GM23338 (cell line): ENCODE results near the gene SLC45A2.
"Not testable (repeated sequence)": the region's sequence is repeated elsewhere in the genome, so short reads cannot be mapped to it uniquely, and the experiment has no call there.

Source experiments
- EZH2 ChIP-seq: fragments of 200-600 bp; sonication (generic); IDR thresholded peaks from one replicate; pipeline ENCODE4 v1.8.0; 2017; ENCODE audit warnings: antibody characterized with exemption, mild to moderate bottlenecking, low read depth; ENCODE audit not compliant: unreplicated experiment
- POLR2AphosphoS5 ChIP-seq: IDR thresholded peaks from 2 replicates; pipeline ENCODE4 v1.6.1; 2016; ENCODE audit warnings: antibody characterized with exemption, low read depth
- TF ChIP-seq, protein P1 (sequence below): IDR thresholded peaks from one replicate; pipeline ENCODE4 v1.6.1; 2018; ENCODE audit warnings: antibody characterized with exemption; ENCODE audit not compliant: unreplicated experiment
- TF ChIP-seq, protein P2 (sequence below), 2 experiments: fragments of 200-600 bp in 1 of 2; sonication (generic) in 1 of 2; conservative IDR thresholded peaks; 2 replicates each; pipeline versions ENCODE4 v1.5.1 to v1.6.1; 2016 to 2017; ENCODE audit warnings: antibody characterized with exemption in 2 of 2, low read depth in 2 of 2, mild to moderate bottlenecking in 2 of 2, moderate library complexity in 1 of 2

DNA sequence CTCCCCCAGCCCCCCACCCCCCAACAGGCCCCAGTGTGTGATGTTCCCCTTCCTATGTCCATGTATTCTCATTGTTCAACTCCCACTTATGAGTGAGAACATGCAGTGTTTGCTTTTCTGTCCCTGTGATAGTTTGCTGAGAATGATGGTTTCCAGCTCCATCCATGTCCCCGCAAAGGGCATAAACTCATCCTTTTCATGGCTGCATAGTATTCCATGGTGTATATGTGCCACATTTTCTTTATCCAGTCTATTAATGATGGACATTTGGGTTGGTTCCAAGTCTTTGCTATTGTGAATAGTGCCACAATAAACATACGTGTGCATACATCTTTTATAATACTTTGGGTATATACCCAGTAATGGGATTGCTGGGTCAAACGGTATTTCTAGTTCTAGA is 69.6 kb downstream of the SLC45A2 start:
- TF ChIP-seq EZH2, POLR2AphosphoS5: not testable (repeated sequence)
- TF ChIP-seq, protein P1, sequence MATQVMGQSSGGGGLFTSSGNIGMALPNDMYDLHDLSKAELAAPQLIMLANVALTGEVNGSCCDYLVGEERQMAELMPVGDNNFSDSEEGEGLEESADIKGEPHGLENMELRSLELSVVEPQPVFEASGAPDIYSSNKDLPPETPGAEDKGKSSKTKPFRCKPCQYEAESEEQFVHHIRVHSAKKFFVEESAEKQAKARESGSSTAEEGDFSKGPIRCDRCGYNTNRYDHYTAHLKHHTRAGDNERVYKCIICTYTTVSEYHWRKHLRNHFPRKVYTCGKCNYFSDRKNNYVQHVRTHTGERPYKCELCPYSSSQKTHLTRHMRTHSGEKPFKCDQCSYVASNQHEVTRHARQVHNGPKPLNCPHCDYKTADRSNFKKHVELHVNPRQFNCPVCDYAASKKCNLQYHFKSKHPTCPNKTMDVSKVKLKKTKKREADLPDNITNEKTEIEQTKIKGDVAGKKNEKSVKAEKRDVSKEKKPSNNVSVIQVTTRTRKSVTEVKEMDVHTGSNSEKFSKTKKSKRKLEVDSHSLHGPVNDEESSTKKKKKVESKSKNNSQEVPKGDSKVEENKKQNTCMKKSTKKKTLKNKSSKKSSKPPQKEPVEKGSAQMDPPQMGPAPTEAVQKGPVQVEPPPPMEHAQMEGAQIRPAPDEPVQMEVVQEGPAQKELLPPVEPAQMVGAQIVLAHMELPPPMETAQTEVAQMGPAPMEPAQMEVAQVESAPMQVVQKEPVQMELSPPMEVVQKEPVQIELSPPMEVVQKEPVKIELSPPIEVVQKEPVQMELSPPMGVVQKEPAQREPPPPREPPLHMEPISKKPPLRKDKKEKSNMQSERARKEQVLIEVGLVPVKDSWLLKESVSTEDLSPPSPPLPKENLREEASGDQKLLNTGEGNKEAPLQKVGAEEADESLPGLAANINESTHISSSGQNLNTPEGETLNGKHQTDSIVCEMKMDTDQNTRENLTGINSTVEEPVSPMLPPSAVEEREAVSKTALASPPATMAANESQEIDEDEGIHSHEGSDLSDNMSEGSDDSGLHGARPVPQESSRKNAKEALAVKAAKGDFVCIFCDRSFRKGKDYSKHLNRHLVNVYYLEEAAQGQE, result not testable (repeated sequence)
- TF ChIP-seq, protein P2, sequence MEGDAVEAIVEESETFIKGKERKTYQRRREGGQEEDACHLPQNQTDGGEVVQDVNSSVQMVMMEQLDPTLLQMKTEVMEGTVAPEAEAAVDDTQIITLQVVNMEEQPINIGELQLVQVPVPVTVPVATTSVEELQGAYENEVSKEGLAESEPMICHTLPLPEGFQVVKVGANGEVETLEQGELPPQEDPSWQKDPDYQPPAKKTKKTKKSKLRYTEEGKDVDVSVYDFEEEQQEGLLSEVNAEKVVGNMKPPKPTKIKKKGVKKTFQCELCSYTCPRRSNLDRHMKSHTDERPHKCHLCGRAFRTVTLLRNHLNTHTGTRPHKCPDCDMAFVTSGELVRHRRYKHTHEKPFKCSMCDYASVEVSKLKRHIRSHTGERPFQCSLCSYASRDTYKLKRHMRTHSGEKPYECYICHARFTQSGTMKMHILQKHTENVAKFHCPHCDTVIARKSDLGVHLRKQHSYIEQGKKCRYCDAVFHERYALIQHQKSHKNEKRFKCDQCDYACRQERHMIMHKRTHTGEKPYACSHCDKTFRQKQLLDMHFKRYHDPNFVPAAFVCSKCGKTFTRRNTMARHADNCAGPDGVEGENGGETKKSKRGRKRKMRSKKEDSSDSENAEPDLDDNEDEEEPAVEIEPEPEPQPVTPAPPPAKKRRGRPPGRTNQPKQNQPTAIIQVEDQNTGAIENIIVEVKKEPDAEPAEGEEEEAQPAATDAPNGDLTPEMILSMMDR (conservative IDR thresholded peaks at IDR 0.05; ENCODE audit: low read depth in 2 of 2), result not testable (repeated sequence)
